ENCODE measurements around the gene CLEC4G.

The CLEC4G gene

DNA sequence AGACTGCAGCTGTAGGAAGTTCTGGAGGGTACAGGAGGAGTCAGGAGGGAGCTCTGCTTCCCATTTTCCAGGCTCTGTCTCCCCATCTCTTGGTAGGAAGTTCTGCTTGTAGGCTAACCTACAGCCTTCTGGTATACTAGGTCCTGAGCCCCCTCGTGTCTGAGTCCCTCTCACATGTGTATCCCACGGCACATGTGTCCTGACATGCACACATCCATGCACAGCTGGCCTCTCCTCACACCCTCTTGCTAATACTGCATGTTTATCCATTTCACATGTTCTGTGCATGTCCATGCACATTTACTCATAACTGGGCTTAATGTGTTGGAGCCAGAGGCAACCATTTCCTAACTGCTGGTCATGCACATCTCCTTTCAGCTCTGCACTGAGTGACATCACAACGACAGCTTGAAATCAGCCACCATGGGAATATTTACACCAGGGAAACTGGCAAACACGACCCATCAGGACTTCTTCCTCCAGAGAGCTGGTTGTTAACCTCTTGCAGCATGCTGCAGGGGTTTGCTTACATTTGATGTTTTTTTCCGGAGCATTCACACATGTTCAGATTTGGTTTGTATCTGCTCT lies 12.4 kb upstream of the CLEC4G start:
- no peak overlapping the region for H3K27ac ChIP-seq (ENCODE audit: low read length)
- no peaks in the 10 kb centered on the region for H3K79me2 ChIP-seq (ENCODE audit: insufficient read depth, low read length)
- H3K4me3 ChIP-seq (ENCODE audit: low read depth in 1 of 2, low read length in 2 of 2), result no peak overlapping the region
- H3K4me1 ChIP-seq (ENCODE audit: insufficient read depth, low read length), result no peaks in the 10 kb centered on the region
- no peak for DNase-seq
- no peak for ATAC-seq (ENCODE audit: insufficient read depth, low read depth)
- TF ChIP-seq EZH2 (IDR thresholded peaks at IDR 0.05; ENCODE audit: borderline replicate concordance, low read depth, low read length, severe bottlenecking), result no peak
- TF ChIP-seq, protein P1, sequence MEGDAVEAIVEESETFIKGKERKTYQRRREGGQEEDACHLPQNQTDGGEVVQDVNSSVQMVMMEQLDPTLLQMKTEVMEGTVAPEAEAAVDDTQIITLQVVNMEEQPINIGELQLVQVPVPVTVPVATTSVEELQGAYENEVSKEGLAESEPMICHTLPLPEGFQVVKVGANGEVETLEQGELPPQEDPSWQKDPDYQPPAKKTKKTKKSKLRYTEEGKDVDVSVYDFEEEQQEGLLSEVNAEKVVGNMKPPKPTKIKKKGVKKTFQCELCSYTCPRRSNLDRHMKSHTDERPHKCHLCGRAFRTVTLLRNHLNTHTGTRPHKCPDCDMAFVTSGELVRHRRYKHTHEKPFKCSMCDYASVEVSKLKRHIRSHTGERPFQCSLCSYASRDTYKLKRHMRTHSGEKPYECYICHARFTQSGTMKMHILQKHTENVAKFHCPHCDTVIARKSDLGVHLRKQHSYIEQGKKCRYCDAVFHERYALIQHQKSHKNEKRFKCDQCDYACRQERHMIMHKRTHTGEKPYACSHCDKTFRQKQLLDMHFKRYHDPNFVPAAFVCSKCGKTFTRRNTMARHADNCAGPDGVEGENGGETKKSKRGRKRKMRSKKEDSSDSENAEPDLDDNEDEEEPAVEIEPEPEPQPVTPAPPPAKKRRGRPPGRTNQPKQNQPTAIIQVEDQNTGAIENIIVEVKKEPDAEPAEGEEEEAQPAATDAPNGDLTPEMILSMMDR (IDR thresholded peaks at IDR 0.05; ENCODE audit: borderline replicate concordance, extremely low read depth, low read length, poor library complexity, severe bottlenecking), result no peak
- no peaks in the 10 kb centered on the region for H4K20me1 ChIP-seq (ENCODE audit: insufficient read depth, low read length)
- no peaks in the 10 kb centered on the region for H3K9me3 ChIP-seq (ENCODE audit: insufficient read depth, low read length, severe bottlenecking)
- H3K27me3 ChIP-seq (ENCODE audit: insufficient read depth, low read length, poor library complexity), result no peaks in the 10 kb centered on the region
- H2AFZ ChIP-seq (ENCODE audit: low read depth, low read length), result no peak overlapping the region
- no peak overlapping the region for H3K4me2 ChIP-seq (ENCODE audit: insufficient read depth, low read length)
- no peak overlapping the region for H3K9ac ChIP-seq (ENCODE audit: low read depth, low read length)
- H3K36me3 ChIP-seq (ENCODE audit: insufficient read depth, low read length), result no peaks in the 10 kb centered on the region

DNA sequence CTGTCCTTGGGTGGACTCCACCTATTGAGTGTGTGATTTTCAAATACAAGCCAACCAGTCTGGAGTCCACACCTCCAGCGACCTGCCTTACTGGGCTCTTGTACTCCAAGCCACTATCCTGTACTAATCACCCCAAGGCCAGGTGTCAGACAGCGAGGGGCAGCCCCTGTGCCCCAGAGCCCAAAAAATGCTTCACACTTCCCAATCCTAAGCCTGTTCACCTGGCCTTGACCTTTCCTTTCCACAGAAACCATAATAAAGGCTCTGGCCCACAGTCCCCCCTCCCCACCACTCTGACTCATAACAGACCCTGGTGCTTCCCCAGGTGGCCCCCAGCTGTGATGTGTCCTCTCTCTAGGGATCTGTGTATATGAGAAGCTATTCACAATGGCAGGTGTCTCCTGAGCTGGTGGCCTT lies 11.5 kb upstream of the CLEC4G start:
- no peak overlapping the region for H3K27ac ChIP-seq (ENCODE audit: low read length)
- no peaks in the 10 kb centered on the region for H3K36me3 ChIP-seq (ENCODE audit: insufficient read depth, low read length)
- H2AFZ ChIP-seq (ENCODE audit: low read depth, low read length), result no peak overlapping the region
- no peaks in the 10 kb centered on the region for H3K27me3 ChIP-seq (ENCODE audit: insufficient read depth, low read length, poor library complexity)
- H3K4me1 ChIP-seq (ENCODE audit: insufficient read depth, low read length), result no peaks in the 10 kb centered on the region
- H3K79me2 ChIP-seq (ENCODE audit: insufficient read depth, low read length), result no peaks in the 10 kb centered on the region
- no peak overlapping the region for H3K4me2 ChIP-seq (ENCODE audit: insufficient read depth, low read length)
- H3K9me3 ChIP-seq (ENCODE audit: insufficient read depth, low read length, severe bottlenecking), result no peaks in the 10 kb centered on the region
- ATAC-seq (ENCODE audit: insufficient read depth, low read depth) (no peak), DNase-seq (no peak)
- no peak overlapping the region for H3K4me3 ChIP-seq (ENCODE audit: low read depth in 1 of 2, low read length in 2 of 2)
- no peak overlapping the region for H3K9ac ChIP-seq (ENCODE audit: low read depth, low read length)
- H4K20me1 ChIP-seq (ENCODE audit: insufficient read depth, low read length), result no peaks in the 10 kb centered on the region
- TF ChIP-seq, protein P1 (IDR thresholded peaks at IDR 0.05; ENCODE audit: borderline replicate concordance, extremely low read depth, low read length, poor library complexity, severe bottlenecking), result no peak
- TF ChIP-seq EZH2 (IDR thresholded peaks at IDR 0.05; ENCODE audit: borderline replicate concordance, low read depth, low read length, severe bottlenecking), result no peak

DNA sequence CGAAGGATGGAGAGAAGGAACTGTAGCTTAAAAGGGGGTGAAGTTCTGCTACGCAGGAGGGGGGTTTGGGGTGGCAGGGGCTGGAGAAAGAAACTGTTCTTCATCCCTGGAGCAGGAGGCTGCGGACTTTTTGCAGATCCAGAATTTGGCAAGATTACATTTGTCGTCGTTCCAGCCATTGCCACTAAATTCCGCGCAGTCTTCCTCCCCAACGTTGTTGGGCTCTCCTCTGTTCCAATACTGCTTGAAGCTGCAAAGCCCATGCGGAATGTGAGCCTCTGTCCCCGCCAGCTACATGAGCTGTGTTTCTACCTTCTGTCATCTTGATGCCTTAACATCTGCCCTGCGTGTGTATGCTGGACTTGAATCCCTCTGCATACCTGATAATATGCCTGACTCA lies 11.1 kb upstream of the CLEC4G start:
- Histone ChIP-seq H3K4me1 (ENCODE audit: insufficient read depth, low read length) (no peaks in the 10 kb centered on the region), H3K9ac (ENCODE audit: low read depth, low read length) (no peak overlapping the region), H3K4me3 (ENCODE audit: low read depth in 1 of 2, low read length in 2 of 2) (no peak overlapping the region), H3K27ac (ENCODE audit: low read length) (no peak overlapping the region), H4K20me1 (ENCODE audit: insufficient read depth, low read length) (no peaks in the 10 kb centered on the region), H3K79me2 (ENCODE audit: insufficient read depth, low read length) (no peaks in the 10 kb centered on the region), H3K27me3 (ENCODE audit: insufficient read depth, low read length, poor library complexity) (no peaks in the 10 kb centered on the region), H2AFZ (ENCODE audit: low read depth, low read length) (no peak overlapping the region), H3K4me2 (ENCODE audit: insufficient read depth, low read length) (no peak overlapping the region), H3K36me3 (ENCODE audit: insufficient read depth, low read length) (no peaks in the 10 kb centered on the region), H3K9me3 (ENCODE audit: insufficient read depth, low read length, severe bottlenecking) (no peaks in the 10 kb centered on the region)
- DNase-seq (no peak), ATAC-seq (ENCODE audit: insufficient read depth, low read depth) (no peak)
- TF ChIP-seq, protein P1 (IDR thresholded peaks at IDR 0.05; ENCODE audit: borderline replicate concordance, extremely low read depth, low read length, poor library complexity, severe bottlenecking), result no peak
- no peak for TF ChIP-seq EZH2 (IDR thresholded peaks at IDR 0.05; ENCODE audit: borderline replicate concordance, low read depth, low read length, severe bottlenecking)
